K562 (cell line): ENCODE data around the gene ATP6V0A1. TPM values are rescaled to one million over a fixed set of nuclear protein-coding genes. Genes with fewer than 3 reads are reported as not detected.

Source experiments
- BCLAF1 ChIP-seq, 2 experiments: fragments of 450-650 bp in 1 of 2; IDR thresholded peaks; 2 replicates each; pipeline ENCODE4 v1.6.1; 2011 to 2017; ENCODE audit warnings: low read depth in 2 of 2, antibody characterized with exemption in 1 of 2, borderline replicate concordance in 1 of 2, low read length in 1 of 2, mild to moderate bottlenecking in 1 of 2, mixed read lengths in 1 of 2; ENCODE audit not compliant: control insufficient read depth in 1 of 2
- CREB5 ChIP-seq: fragments of 250-450 bp; sonication (Bioruptor Pico); IDR thresholded peaks from 2 replicates; pipeline ENCODE4 v1.5.0; 2020; ENCODE audit warnings: mild to moderate bottlenecking
- GABPA ChIP-seq: fragments of 200-800 bp; sonication (Bioruptor generic); conservative IDR thresholded peaks from 2 replicates; pipeline ENCODE4 v1.6.1; 2016; ENCODE audit warnings: low read depth, missing genetic modification characterization, missing compliant biosample characterization
- GMEB1 ChIP-seq: fragments of 250-450 bp; sonication (Bioruptor Pico); IDR thresholded peaks from 2 replicates; pipeline ENCODE4 v1.4.0; 2020; ENCODE audit warnings: mild to moderate bottlenecking
- PBX2 ChIP-seq, 2 experiments: IDR thresholded peaks in 1 of 2; conservative IDR thresholded peaks in 1 of 2; 2 replicates each; pipeline ENCODE4 v1.6.1; 2016; ENCODE audit warnings: low read depth in 2 of 2, mild to moderate bottlenecking in 1 of 2, missing compliant biosample characterization in 1 of 2, missing genetic modification characterization in 1 of 2, moderate library complexity in 1 of 2
- PHTF2 ChIP-seq: fragments of 250-450 bp; sonication (Bioruptor Pico); IDR thresholded peaks from 2 replicates; pipeline ENCODE4 v1.5.0; 2021; ENCODE audit warnings: mild to moderate bottlenecking
- POLR2H ChIP-seq: IDR thresholded peaks from 2 replicates; pipeline ENCODE4 v1.6.1; 2016; ENCODE audit warnings: missing genetic modification characterization, low read depth, mild to moderate bottlenecking, control low read depth, missing compliant biosample characterization, moderate library complexity
- RBBP5 ChIP-seq: fragments of 200-600 bp; sonication (generic); IDR thresholded peaks from 2 replicates; pipeline ENCODE4 v1.6.1; 2012; ENCODE audit warnings: borderline replicate concordance, mild to moderate bottlenecking, low read length, control low read depth, inconsistent platforms; ENCODE audit not compliant: insufficient read depth, poor library complexity, severe bottlenecking
- RBM14 ChIP-seq: fragments of 200-400 bp; formaldehyde crosslinking; IDR thresholded peaks from 2 replicates; pipeline ENCODE4 v1.6.1; 2018; ENCODE audit warnings: low read depth, mild to moderate bottlenecking, low read length, moderate library complexity, borderline replicate concordance; ENCODE audit not compliant: insufficient read depth
- SOX6 ChIP-seq: fragments of 450-650 bp; IDR thresholded peaks from 2 replicates; pipeline ENCODE4 v1.6.1; 2014; ENCODE audit warnings: mild to moderate bottlenecking
- THRB ChIP-seq: fragments of 450-650 bp; formaldehyde crosslinking; conservative IDR thresholded peaks from 2 replicates; pipeline ENCODE4 v1.4.0; 2022; ENCODE audit warnings: mild to moderate bottlenecking, missing genetic modification characterization
- ZNF311 ChIP-seq: fragments of 250-450 bp; sonication (Bioruptor Pico); IDR thresholded peaks from 2 replicates; pipeline ENCODE4 v1.4.0; 2020; ENCODE audit warnings: mild to moderate bottlenecking, moderate library complexity
- polyA plus RNA-seq, 8 experiments: library from polyadenylated mRNA; depleted of rRNA in 4 of 8; stranded (reverse) in 5 of 8; unstranded in 3 of 8; fragments of >200 nt; fragmentation: Nextera tagmentation in 2 of 8; fragmentation: Illumina TruSeq in 1 of 8; extraction: Ambion mirVana in 2 of 8; extraction: Trizol in 1 of 8; gene quantifications; 2 replicates each; pipeline versions ENCODE4 v1.2.1 to v1.2.3, GENCODE V29; 2011 to 2014; ENCODE audit warnings: inconsistent platforms in 1 of 8, missing spikeins in 1 of 8
- total RNA-seq, 7 experiments: library from RNA; depleted of rRNA in 6 of 7; stranded (reverse); fragments of >200 nt in 6 of 7; fragmentation: Illumina TruSeq in 2 of 7; extraction: Trizol in 2 of 7; gene quantifications; 2 replicates each; pipeline versions ENCODE4 v1.2.1 to v1.2.3, GENCODE V29; 2011 to 2021; ENCODE audit warnings: low replicate concordance in 1 of 7

The ATP6V0A1 gene
- total and polyA plus RNA-seq, 9 of the 15 experiments (the other 6 are each of a cell fraction or from before 2014, with no cell fraction given): 11.8 to 158 (median 75.5) TPM

- no peak for TF ChIP-seq GMEB1 (CRISPR knock-in tag)
- TF ChIP-seq PHTF2 (CRISPR knock-in tag): no peak
- TF ChIP-seq POLR2H: no peak
- no peak for TF ChIP-seq BCLAF1 (IDR thresholded peaks at IDR 0.05; ENCODE audit: borderline replicate concordance in 1 of 2, control insufficient read depth in 1 of 2, low read depth in 2 of 2, low read length in 1 of 2)
- TF ChIP-seq PBX2 (CRISPR knock-in tag; IDR thresholded peaks at IDR 0.05; ENCODE audit: low read depth): no peak
- no peak for TF ChIP-seq PBX2 (tag; conservative IDR thresholded peaks at IDR 0.05; ENCODE audit: low read depth)
- TF ChIP-seq RBM14: 0 out of 2 replicates have a peak, but pooled peaks have one; percentile 22
- peak; percentile 90 for TF ChIP-seq GABPA (tag)
- no peak for TF ChIP-seq THRB
- no peak for TF ChIP-seq ZNF311 (CRISPR knock-in tag)
- TF ChIP-seq SOX6: no peak
- peak; percentile 53 for TF ChIP-seq RBBP5
- no peak for TF ChIP-seq CREB5
Measured at GRCh38 chr17:42566883-42567573, 108.3 kb downstream of the ATP6V0A1 start, which contains the start of gene MLX (continued).
